DND-41 (cell line): ENCODE data around the gene DCUN1D2.

Experiments
- ATAC-seq: fragments of 200-7000 bp; cut with Tn5 transposase; 3 replicates; pipeline ENCODE4 v1.9.1; 2021; ENCODE audit warnings: low read depth; ENCODE audit not compliant: insufficient read depth
- DNase-seq: peaks from one replicate; pipeline ENCODE4 v3.0.0-alpha.2; 2020
- H2AFZ ChIP-seq: 2 replicates; pipeline ENCODE4 v1.6.0; 2012; ENCODE audit warnings: low read depth, low read length
- H3K27ac ChIP-seq: 2 replicates; pipeline ENCODE4 v1.5.1; 2012; ENCODE audit warnings: low read length, inconsistent platforms
- H3K27me3 ChIP-seq: fragments of 200-600 bp; sonication (generic); 2 replicates; pipeline ENCODE4 v1.6.0; 2012; ENCODE audit warnings: low read length, mild to moderate bottlenecking, inconsistent platforms; ENCODE audit not compliant: insufficient read depth, poor library complexity
- H3K36me3 ChIP-seq: 2 replicates; pipeline ENCODE4 v1.5.1; 2012; ENCODE audit warnings: low read length, inconsistent platforms; ENCODE audit not compliant: insufficient read depth
- H3K4me1 ChIP-seq: 2 replicates; pipeline ENCODE4 v1.5.1; 2012; ENCODE audit warnings: mild to moderate bottlenecking, low read length; ENCODE audit not compliant: insufficient read depth
- H3K4me2 ChIP-seq: 2 replicates; pipeline ENCODE4 v1.6.0; 2012; ENCODE audit warnings: mild to moderate bottlenecking, moderate library complexity, low read length, inconsistent platforms; ENCODE audit not compliant: insufficient read depth
- H3K4me3 ChIP-seq, 2 experiments: fragments of 200-600 bp in 1 of 2; shearing (Covaris generic) in 1 of 2; 2 replicates each; pipeline ENCODE4 v1.5.1; 2012 to 2016; ENCODE audit warnings: inconsistent platforms in 2 of 2, low read length in 2 of 2, mild to moderate bottlenecking in 2 of 2, low read depth in 1 of 2, moderate library complexity in 1 of 2
- H3K79me2 ChIP-seq: 2 replicates; pipeline ENCODE4 v1.6.0; 2012; ENCODE audit warnings: low read length, inconsistent platforms; ENCODE audit not compliant: insufficient read depth
- H3K9ac ChIP-seq: 2 replicates; pipeline ENCODE4 v1.6.0; 2012; ENCODE audit warnings: low read depth, mild to moderate bottlenecking, inconsistent platforms, low read length, moderate library complexity
- H3K9me3 ChIP-seq: 2 replicates; pipeline ENCODE4 v1.5.1; 2012; ENCODE audit warnings: low read length, moderate library complexity, mild to moderate bottlenecking, inconsistent platforms; ENCODE audit not compliant: insufficient read depth, severe bottlenecking
- H4K20me1 ChIP-seq: 2 replicates; pipeline ENCODE4 v1.6.0; 2012; ENCODE audit warnings: low read length; ENCODE audit not compliant: insufficient read depth
- EZH2 ChIP-seq: IDR thresholded peaks from 3 replicates; pipeline ENCODE4 v1.6.1; 2012; ENCODE audit warnings: borderline replicate concordance, low read depth, mild to moderate bottlenecking, moderate library complexity, low read length, inconsistent platforms; ENCODE audit not compliant: severe bottlenecking
- TF ChIP-seq, protein P1 (sequence below): IDR thresholded peaks from 2 replicates; pipeline ENCODE4 v1.5.1; 2012; ENCODE audit warnings: borderline replicate concordance, low read length, moderate library complexity, mild to moderate bottlenecking; ENCODE audit not compliant: poor library complexity, severe bottlenecking; ENCODE audit errors: extremely low read depth

The DCUN1D2 gene

DNA sequence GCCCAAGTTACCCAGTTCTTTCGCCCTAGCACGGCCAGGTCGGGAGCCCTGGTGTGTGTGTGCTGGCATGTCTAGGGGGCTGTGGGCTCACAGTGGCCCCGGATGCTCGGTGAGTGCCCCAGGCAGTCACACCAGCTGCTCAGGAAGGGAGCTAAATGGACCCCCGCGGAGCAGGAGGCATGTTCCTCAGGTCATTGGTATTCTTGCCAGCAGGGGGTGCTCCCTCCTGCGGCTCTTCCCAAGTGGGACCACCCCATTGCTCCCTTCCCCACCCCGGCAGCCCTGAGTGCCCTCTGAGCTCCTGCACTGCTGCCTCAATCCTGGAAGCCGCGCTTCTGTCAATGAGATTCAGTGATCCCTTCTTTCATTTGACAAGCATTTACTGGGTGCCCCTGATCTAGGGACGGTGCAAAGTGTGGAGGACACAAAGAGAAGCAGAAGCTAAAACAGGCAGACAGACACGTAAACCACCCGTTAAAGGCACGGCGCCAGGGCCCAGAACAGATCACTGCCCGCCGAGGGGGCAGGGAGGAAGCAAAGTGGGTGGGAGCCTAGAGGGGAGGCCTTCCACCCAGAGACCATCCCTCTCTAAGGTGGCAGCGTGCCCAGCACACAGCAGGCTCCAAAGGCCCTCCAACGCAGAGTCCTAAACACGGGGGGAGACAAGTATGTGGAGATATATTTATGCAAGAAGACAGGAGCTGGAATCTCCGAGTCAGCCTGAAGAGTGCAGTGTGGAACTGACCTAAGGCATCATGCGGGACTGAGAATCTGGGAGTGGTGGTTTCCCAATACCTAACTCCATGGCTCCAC is 32.1 kb downstream of the DCUN1D2 start:
- TF ChIP-seq, protein P1, sequence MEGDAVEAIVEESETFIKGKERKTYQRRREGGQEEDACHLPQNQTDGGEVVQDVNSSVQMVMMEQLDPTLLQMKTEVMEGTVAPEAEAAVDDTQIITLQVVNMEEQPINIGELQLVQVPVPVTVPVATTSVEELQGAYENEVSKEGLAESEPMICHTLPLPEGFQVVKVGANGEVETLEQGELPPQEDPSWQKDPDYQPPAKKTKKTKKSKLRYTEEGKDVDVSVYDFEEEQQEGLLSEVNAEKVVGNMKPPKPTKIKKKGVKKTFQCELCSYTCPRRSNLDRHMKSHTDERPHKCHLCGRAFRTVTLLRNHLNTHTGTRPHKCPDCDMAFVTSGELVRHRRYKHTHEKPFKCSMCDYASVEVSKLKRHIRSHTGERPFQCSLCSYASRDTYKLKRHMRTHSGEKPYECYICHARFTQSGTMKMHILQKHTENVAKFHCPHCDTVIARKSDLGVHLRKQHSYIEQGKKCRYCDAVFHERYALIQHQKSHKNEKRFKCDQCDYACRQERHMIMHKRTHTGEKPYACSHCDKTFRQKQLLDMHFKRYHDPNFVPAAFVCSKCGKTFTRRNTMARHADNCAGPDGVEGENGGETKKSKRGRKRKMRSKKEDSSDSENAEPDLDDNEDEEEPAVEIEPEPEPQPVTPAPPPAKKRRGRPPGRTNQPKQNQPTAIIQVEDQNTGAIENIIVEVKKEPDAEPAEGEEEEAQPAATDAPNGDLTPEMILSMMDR: peak; percentile 62
- no peak for TF ChIP-seq EZH2
- Histone ChIP-seq H4K20me1 (peaks cover 24% of the 10 kb centered on the region), H3K4me2 (no peak overlapping the region), H3K27ac (no peak overlapping the region), H3K4me3 (no peak overlapping the region), H3K27me3 (no peaks in the 10 kb centered on the region), H2AFZ (no peak overlapping the region), H3K79me2 (no peaks in the 10 kb centered on the region), H3K9me3 (no peaks in the 10 kb centered on the region), H3K9ac (no peak overlapping the region), H3K36me3 (peaks cover 71% of the 10 kb centered on the region), H3K4me1 (no peaks in the 10 kb centered on the region)
- DNase-seq (peak; percentile 19), ATAC-seq (peak; percentile 67; the same call in 2 of the 3 replicates)

DNA sequence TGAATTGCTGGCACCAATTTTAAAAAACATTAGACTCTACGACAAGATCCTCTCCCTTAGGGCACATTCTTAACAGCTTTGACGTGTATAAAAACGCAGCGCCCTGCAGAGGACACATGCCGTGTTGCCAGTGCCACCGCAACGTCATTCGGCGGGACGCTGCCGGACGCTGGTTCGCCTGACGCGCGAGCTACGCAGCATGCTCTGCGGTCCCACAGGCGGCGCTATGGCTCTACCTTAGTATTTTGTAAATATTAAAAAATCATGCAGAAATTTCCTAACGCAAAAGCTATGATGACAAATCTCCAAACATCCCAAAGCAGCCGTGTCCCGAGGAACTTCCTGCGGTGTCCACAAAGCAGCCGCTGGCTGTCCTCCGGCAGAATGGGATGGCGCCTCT is 33.0 kb downstream of the DCUN1D2 start:
- no peak for DNase-seq
- H3K9ac ChIP-seq: no peak overlapping the region
- H4K20me1 ChIP-seq: peaks cover 27% of the 10 kb centered on the region
- H3K27ac ChIP-seq: no peak overlapping the region
- H3K4me1 ChIP-seq: no peaks in the 10 kb centered on the region
- H3K36me3 ChIP-seq: peaks cover 71% of the 10 kb centered on the region
- H3K4me2 ChIP-seq: no peak overlapping the region
- H2AFZ ChIP-seq: no peak overlapping the region
- no peaks in the 10 kb centered on the region for H3K79me2 ChIP-seq
- TF ChIP-seq EZH2: no peak
- TF ChIP-seq, protein P1: no peak
- ATAC-seq: no peak
- no peaks in the 10 kb centered on the region for H3K9me3 ChIP-seq
- H3K4me3 ChIP-seq: no peak overlapping the region
- H3K27me3 ChIP-seq: no peaks in the 10 kb centered on the region

DNA sequence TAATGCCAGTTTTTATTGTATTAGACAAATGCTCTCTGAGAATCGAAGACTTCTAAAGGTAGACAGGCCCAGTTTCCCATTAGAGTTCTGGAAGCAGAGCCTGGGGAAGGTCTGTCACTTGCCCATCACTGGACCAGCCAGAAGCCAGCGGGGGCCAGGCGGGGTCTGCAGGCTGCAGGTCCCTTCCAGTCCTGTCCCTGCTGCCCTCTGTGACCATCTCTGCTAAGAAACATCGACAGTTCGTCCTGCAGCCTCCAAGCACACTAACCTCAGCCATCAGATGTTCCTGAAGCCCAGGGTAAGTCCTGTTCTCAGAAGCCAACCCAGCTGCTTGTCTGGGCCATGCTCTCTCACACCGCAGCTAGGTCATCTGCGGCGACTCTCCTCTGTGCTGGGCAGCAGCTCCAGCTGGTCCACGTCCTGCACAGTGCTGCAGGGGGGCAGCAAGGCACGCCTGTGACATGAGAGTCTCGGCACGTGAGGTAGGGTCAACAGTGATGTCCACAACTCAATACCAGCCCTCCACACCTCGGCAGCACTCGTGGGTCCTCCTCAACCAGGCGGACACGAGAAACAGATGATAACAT is 34.3 kb downstream of the DCUN1D2 start:
- no peaks in the 10 kb centered on the region for H3K9me3 ChIP-seq
- H3K4me1 ChIP-seq: no peaks in the 10 kb centered on the region
- peaks cover 30% of the 10 kb centered on the region for H4K20me1 ChIP-seq
- peaks cover 62% of the 10 kb centered on the region for H3K36me3 ChIP-seq
- no peaks in the 10 kb centered on the region for H3K27me3 ChIP-seq
- no peak overlapping the region for H3K4me2 ChIP-seq
- ATAC-seq (no peak), DNase-seq (no peak)
- no peak for TF ChIP-seq EZH2
- TF ChIP-seq, protein P1: no peak
- H2AFZ ChIP-seq: no peak overlapping the region
- H3K27ac ChIP-seq: no peak overlapping the region
- no peaks in the 10 kb centered on the region for H3K79me2 ChIP-seq
- H3K4me3 ChIP-seq: no peak overlapping the region
- no peak overlapping the region for H3K9ac ChIP-seq
